WI38 (cell line): Measurements from ENCODE around the gene SYPL1.

Experiments
- H3K4me3 ChIP-seq: 2 replicates; pipeline ENCODE4 v1.5.1; 2011; ENCODE audit warnings: low read depth, mild to moderate bottlenecking, control low read depth, low read length
- TF ChIP-seq, protein P1 (sequence below): IDR thresholded peaks from 2 replicates; pipeline ENCODE4 v1.5.1; 2012; ENCODE audit warnings: low read depth, mild to moderate bottlenecking, control low read depth, low read length

The SYPL1 gene

DNA sequence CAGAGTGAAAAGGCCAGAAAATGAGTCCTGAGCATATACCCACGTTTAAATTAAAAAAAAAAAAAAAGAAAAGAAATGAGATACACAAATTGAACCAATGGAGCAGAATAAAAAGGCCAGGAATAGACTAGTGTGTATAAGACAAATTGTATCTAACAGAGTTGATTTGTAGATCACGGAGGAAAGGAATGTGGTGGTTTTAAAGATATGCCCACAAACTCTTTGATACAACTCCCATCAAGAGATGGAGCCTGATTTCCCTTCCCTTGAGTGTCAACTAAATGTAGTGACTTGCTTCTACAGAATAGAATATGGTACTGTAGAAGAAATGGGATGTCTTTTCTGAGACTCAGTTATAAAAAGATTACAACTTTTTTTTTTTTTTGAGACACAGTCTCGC lies 10.4 kb downstream of the SYPL1 start:
- H3K4me3 ChIP-seq: no peak overlapping the region
- TF ChIP-seq, protein P1, sequence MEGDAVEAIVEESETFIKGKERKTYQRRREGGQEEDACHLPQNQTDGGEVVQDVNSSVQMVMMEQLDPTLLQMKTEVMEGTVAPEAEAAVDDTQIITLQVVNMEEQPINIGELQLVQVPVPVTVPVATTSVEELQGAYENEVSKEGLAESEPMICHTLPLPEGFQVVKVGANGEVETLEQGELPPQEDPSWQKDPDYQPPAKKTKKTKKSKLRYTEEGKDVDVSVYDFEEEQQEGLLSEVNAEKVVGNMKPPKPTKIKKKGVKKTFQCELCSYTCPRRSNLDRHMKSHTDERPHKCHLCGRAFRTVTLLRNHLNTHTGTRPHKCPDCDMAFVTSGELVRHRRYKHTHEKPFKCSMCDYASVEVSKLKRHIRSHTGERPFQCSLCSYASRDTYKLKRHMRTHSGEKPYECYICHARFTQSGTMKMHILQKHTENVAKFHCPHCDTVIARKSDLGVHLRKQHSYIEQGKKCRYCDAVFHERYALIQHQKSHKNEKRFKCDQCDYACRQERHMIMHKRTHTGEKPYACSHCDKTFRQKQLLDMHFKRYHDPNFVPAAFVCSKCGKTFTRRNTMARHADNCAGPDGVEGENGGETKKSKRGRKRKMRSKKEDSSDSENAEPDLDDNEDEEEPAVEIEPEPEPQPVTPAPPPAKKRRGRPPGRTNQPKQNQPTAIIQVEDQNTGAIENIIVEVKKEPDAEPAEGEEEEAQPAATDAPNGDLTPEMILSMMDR: no peak

DNA sequence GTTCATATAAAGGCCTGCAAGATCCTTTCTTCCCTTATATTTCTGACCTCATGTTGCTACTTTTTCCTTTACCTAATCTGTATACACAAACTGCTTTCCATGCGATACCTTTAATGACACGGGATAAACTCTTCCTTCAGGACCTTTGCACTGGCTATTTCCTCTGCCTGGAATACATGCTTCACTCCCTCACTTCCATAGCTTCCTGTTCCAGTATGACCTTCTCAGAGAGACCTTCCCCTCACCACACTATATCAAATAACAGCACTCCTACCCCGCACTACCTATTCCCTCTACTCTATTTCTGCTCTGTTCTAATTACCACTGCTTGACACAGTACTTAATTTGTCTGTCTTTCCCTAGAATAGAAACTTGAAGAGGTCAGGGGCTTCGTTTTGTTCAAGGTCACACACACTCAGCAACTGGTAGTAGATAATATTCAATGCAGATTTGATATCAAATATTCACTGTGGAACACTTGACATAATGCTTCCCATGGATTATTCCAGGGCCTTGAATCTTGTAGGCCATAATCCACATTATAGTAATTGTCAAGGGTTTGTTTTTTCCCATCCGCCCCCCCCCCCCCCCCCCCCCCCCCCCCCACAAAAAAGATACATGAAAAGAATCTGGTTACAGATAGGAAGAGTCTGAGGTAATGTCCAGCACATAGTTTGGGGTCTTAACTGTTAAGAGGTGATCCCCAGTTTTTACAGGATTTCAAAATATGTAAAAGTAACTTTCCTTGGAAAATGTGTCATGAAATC lies 11.1 kb downstream of the SYPL1 start:
- TF ChIP-seq, protein P1: no peak
- H3K4me3 ChIP-seq: no peak overlapping the region

DNA sequence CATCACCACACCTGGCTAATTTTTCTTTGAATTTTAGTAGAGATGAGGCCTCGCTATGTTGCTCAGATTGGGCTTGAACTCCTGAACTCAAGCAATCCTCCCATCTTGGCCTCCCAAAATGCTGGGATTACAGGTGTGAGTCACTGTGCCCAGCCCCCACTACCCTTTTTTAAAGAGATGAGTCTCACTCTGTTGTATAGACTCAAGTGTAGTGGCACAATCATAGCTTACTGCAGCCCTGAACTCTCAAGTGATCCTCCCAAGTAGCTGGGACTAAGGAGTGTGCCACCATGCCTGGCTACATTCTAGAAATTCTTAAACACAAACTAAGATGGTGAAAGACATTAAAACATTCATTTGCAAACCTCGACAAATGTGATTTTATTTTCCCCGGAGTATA lies 12.6 kb downstream of the SYPL1 start:
- TF ChIP-seq, protein P1: no peak
- H3K4me3 ChIP-seq: no peak overlapping the region

DNA sequence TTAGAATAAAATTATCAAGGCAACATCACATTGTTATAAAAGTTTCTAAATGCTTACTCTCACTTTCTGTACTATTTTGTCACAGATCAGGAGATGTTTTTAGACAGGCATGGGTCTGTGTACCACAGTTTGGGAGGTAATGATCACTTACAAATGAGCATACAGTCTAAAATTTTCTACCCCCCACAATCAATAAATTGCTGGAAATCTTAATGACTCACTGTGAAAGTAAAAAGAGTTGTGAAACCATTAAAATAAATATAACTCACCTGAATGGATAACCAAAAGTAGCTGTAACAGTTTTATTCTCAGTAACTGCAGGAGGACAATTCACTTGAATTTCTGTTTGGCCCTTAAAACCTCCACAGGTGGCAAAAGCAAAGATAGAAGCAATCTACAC lies 13.2 kb downstream of the SYPL1 start:
- TF ChIP-seq, protein P1: no peak
- H3K4me3 ChIP-seq: no peak overlapping the region

DNA sequence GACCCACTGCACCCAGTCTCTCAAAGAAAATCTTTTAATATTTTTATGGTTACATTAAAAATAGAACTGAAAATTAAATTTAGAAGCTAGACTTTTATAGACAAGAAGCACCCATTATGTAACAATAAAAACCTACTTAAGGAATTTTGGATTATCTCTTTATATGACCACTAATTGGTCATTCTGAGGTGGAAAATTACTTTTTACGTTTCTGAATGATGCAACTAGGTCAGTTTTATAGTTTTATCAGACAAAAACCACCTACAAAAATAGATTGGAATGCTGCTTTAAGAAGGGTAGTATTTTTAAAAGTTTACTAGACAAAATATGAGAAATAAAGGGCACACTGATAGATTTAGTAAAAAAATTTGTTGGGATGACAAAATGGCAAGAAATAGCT lies 16.5 kb downstream of the SYPL1 start:
- TF ChIP-seq, protein P1: no peak
- H3K4me3 ChIP-seq: no peak overlapping the region

DNA sequence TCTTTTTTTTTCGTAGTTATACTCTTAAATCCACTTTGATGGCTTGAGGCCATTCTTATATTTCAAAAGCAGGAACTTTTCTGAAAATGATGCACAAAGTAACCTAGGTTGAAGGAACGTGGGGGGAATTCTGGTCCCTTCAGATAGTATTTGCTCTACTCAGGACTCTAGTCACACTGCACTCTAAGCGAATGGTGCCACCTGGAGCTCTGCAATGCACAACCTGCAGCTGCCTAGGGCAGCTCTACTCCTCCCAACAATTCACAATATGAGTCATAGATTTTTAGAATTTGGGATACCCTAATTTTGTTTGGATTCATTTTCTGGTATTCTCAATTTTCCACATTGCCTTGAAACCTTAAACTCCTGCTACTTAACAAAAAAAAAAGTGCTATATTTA lies 17.3 kb downstream of the SYPL1 start:
- H3K4me3 ChIP-seq: no peak overlapping the region
- TF ChIP-seq, protein P1: no peak

DNA sequence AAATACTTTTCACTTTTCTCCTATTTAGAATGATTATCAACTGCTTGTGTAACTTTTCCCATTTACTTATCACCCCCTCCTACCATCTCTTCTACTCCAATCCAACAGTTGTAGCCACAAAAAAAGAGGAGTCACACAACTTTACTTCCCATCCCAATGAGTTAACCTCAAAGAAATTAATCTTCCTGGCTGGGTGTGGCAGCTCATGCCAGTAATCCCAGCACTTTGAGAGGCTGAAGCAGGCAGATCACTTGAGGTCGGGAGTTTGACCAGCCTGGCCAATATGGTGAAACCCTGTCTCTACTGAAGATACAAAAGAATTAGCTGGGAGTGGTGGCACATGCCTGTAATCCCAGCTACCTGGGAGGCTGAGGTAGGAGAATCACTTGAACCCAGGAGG lies 19.9 kb downstream of the SYPL1 start:
- TF ChIP-seq, protein P1: no peak
- H3K4me3 ChIP-seq: no peak overlapping the region
